OCI-LY7 (cell line): Measurements from ENCODE around the gene TMEM222. TPM values are rescaled to one million over a fixed set of nuclear protein-coding genes. Genes with fewer than 3 reads are reported as not detected.

Experiments used
- BruUV-seq: library from RNA; stranded (reverse); fragments of 400-500 nt; replicated peaks from 2 replicates; lab custom pipeline; 2021; lab: Mats Ljungman, UMichigan
- CTCF ChIA-PET: fragments of 300-600 bp; sonication (Branson Sonifier 250); formaldehyde crosslinking; loops from one replicate; lab custom pipeline; 2022; ENCODE audit warnings: antibody characterized with exemption; ENCODE audit not compliant: unreplicated experiment; lab: Charles Lee
- POLR2A ChIA-PET: fragments of 300-600 bp; sonication (Branson Sonifier 250); formaldehyde crosslinking; loops from one replicate; lab custom pipeline; 2022; ENCODE audit warnings: antibody characterized with exemption; lab: Charles Lee
- DNase-seq: peaks from one replicate; pipeline ENCODE4 v3.0.0-alpha.2; 2015; ENCODE audit warnings: low spot score
- H2AFZ ChIP-seq: fragments of 200-600 bp; sonication (generic), shearing (Covaris generic); 2 replicates; pipeline ENCODE4 v1.6.1; 2014; ENCODE audit warnings: mild to moderate bottlenecking, antibody characterized with exemption, low read length, moderate library complexity
- H3K27ac ChIP-seq: fragments of 200-600 bp; sonication (generic); 2 replicates; pipeline ENCODE4 v1.5.1; 2014; ENCODE audit warnings: mixed run types, low read depth, mild to moderate bottlenecking, moderate library complexity, low read length, inconsistent platforms; ENCODE audit not compliant: poor library complexity, severe bottlenecking
- H3K36me3 ChIP-seq: fragments of 200-600 bp; sonication (generic); 2 replicates; pipeline ENCODE4 v1.6.1; 2014; ENCODE audit warnings: mild to moderate bottlenecking, antibody characterized with exemption, low read length, moderate library complexity, mixed read lengths; ENCODE audit not compliant: insufficient read depth
- H3K4me1 ChIP-seq: fragments of 200-600 bp; sonication (generic); 2 replicates; pipeline ENCODE4 v1.5.1; 2014; ENCODE audit warnings: mild to moderate bottlenecking, low read length; ENCODE audit not compliant: insufficient read depth, poor library complexity, severe bottlenecking
- H3K4me2 ChIP-seq: fragments of 200-600 bp; sonication (generic); 2 replicates; pipeline ENCODE4 v1.6.1; 2014; ENCODE audit warnings: mild to moderate bottlenecking, low read length
- H3K4me3 ChIP-seq: fragments of 200-600 bp; sonication (generic); 2 replicates; pipeline ENCODE4 v1.5.1; 2014; ENCODE audit warnings: mild to moderate bottlenecking, low read depth, low read length; ENCODE audit not compliant: poor library complexity, severe bottlenecking
- H3K79me2 ChIP-seq: fragments of 200-600 bp; sonication (generic); 2 replicates; pipeline ENCODE4 v1.6.1; 2016; ENCODE audit warnings: low read depth, mild to moderate bottlenecking, low read length, moderate library complexity, mixed read lengths; ENCODE audit not compliant: insufficient read depth
- H3K9me2 ChIP-seq: fragments of 200-600 bp; sonication (generic); 2 replicates; pipeline ENCODE4 v1.6.1; 2016; ENCODE audit warnings: mild to moderate bottlenecking, low read length, mixed read lengths; ENCODE audit not compliant: insufficient read depth
- H3K9me3 ChIP-seq: fragments of 200-600 bp; sonication (generic); 2 replicates; pipeline ENCODE4 v1.6.1; 2014; ENCODE audit warnings: mild to moderate bottlenecking, mixed run types, low read length, mixed read lengths
- H4K20me1 ChIP-seq: fragments of 200-600 bp; sonication (generic); 2 replicates; pipeline ENCODE4 v1.6.1; 2014; ENCODE audit warnings: mild to moderate bottlenecking, antibody characterized with exemption, low read length, moderate library complexity, mixed read lengths; ENCODE audit not compliant: insufficient read depth
- EZH2phosphoT487 ChIP-seq: fragments of 200-600 bp; sonication (generic); IDR thresholded peaks from 2 replicates; pipeline ENCODE4 v1.6.1; 2018; ENCODE audit warnings: low read depth, borderline replicate concordance, mild to moderate bottlenecking, mixed run types, antibody characterized with exemption, low read length, moderate library complexity, mixed read lengths
- intact Hi-C: fragments of 100-400 bp; cut with micrococcal nuclease; formaldehyde crosslinking; loops from one replicate; pipeline ENCODE4 v1.10.0; 2022; ENCODE audit not compliant: unreplicated experiment
- total RNA-seq, 2 experiments: library from RNA; depleted of rRNA in 1 of 2; stranded (reverse); fragments of >200 nt in 1 of 2; shearing (Covaris generic) in 1 of 2; gene quantifications; 2 replicates each; pipeline ENCODE4 v1.2.3, GENCODE V29; 2014 to 2022
- TF ChIP-seq, protein P1 (sequence below): fragments of 200-600 bp; sonication (generic); conservative IDR thresholded peaks from 2 replicates; pipeline ENCODE4 v1.5.1; 2014; ENCODE audit warnings: mild to moderate bottlenecking, antibody characterized with exemption, low read length, moderate library complexity, mixed read lengths

TMEM222 gene
- total RNA-seq, 2 experiments from 2014 or later: 29.5 to 43.4 TPM

DNA sequence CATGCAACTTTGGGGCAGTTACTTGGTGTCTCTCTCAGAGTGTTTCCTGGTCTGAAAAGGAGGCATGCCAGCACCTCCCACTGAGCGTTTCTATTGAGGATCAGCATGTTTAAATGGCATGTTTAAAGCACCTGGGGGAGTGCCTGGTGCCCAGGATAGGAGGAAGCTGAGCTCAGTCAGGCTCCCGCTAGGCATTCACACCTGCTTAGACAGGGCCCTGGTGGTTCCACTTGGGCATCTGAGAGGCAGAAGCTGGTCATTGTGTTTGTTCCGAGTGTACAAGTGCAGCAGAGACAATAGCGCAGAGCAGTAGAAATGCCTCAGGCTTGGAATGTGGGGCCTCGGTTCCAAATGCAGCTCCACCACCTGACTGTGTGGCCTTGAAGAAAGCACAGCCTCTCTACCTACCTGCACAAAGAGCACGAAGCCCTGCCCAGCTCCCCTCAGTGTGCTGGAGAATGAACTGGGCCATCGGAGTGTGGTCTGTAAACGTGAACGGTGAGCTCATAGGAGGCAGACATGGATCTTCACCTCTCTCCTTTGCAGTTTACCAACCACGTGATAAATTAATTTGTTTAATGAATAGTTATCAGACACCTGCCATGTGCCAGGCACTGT is 20.3 kb upstream of the TMEM222 start:
- BruUV-seq: no TSS peak

DNA sequence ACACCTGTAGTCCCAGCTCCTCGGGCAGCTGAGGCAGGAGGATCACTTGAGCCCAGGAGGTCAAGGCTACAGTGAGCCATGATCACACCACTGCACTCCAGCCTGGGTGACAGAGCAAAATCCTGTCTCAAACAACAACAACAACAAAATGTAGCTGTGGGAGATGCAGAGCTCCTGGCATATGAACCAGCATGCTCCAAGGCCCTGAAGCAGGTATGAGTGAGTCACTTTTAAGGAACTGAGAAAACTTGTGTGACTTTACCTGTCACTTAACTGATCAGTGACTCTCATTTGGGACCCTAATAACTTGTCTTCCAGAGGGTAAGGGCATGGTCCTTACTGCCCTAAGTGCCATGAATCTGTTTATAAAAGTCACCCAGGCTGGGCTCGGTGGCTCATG is 19.4 kb upstream of the TMEM222 start:
- Histone ChIP-seq H3K9me2 (no peaks in the 10 kb centered on the region), H3K27ac (no peak overlapping the region), H3K36me3 (no peaks in the 10 kb centered on the region), H2AFZ (no peak overlapping the region), H3K4me3 (no peak overlapping the region), H3K4me1 (peaks cover 18% of the 10 kb centered on the region), H4K20me1 (no peaks in the 10 kb centered on the region), H3K79me2 (no peaks in the 10 kb centered on the region), H3K4me2 (no peak overlapping the region), H3K9me3 (no peaks in the 10 kb centered on the region)
- BruUV-seq: no TSS peak
- intact Hi-C loops: loop anchor here (10.0 kb wide), 1 partner anchor 52 kb away; no protein-coding TSS in a partner anchor
- ChIA-PET POLR2A (interaction anchor here (0.6 kb wide), 1 partner anchor 10 kb away, joined by 3 read pairs; no protein-coding TSS in a partner anchor), CTCF (interaction anchor here (1.8 kb wide), 1 partner anchor 55 kb away, joined by 5 read pairs; no protein-coding TSS in a partner anchor)
- no peak for DNase-seq
- TF ChIP-seq, protein P1, sequence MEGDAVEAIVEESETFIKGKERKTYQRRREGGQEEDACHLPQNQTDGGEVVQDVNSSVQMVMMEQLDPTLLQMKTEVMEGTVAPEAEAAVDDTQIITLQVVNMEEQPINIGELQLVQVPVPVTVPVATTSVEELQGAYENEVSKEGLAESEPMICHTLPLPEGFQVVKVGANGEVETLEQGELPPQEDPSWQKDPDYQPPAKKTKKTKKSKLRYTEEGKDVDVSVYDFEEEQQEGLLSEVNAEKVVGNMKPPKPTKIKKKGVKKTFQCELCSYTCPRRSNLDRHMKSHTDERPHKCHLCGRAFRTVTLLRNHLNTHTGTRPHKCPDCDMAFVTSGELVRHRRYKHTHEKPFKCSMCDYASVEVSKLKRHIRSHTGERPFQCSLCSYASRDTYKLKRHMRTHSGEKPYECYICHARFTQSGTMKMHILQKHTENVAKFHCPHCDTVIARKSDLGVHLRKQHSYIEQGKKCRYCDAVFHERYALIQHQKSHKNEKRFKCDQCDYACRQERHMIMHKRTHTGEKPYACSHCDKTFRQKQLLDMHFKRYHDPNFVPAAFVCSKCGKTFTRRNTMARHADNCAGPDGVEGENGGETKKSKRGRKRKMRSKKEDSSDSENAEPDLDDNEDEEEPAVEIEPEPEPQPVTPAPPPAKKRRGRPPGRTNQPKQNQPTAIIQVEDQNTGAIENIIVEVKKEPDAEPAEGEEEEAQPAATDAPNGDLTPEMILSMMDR: no peak
- TF ChIP-seq EZH2phosphoT487: no peak

More for the DNA sequence above, 20.3 kb upstream of the TMEM222 start:
- peaks cover 9% of the 10 kb centered on the region for H3K4me1 ChIP-seq
- DNase-seq: no peak
- H3K9me2 ChIP-seq: no peaks in the 10 kb centered on the region
- no peaks in the 10 kb centered on the region for H3K79me2 ChIP-seq
- H3K4me2 ChIP-seq: no peak overlapping the region
- no peak overlapping the region for H3K4me3 ChIP-seq
- CTCF ChIA-PET: interaction anchor here (0.6 to 1.8 kb wide), 4 partner anchors 31 to 286 kb away, joined by 3 to 5 read pairs (median 3); no protein-coding TSS in a partner anchor
- intact Hi-C loops: loop anchor here (1.0 to 10.0 kb wide), 4 partner anchors 53 to 305 kb away; no protein-coding TSS in a partner anchor
- no peaks in the 10 kb centered on the region for H4K20me1 ChIP-seq
- no peaks in the 10 kb centered on the region for H3K9me3 ChIP-seq
- POLR2A ChIA-PET: interaction anchor here (0.5 to 0.6 kb wide), 4 partner anchors 165 to 377 kb away, joined by 3 to 4 read pairs (median 3); no protein-coding TSS in a partner anchor
- H3K36me3 ChIP-seq: no peaks in the 10 kb centered on the region
- H2AFZ ChIP-seq: no peak overlapping the region
- TF ChIP-seq, protein P1: no peak
- no peak for TF ChIP-seq EZH2phosphoT487
- no peak overlapping the region for H3K27ac ChIP-seq

DNA sequence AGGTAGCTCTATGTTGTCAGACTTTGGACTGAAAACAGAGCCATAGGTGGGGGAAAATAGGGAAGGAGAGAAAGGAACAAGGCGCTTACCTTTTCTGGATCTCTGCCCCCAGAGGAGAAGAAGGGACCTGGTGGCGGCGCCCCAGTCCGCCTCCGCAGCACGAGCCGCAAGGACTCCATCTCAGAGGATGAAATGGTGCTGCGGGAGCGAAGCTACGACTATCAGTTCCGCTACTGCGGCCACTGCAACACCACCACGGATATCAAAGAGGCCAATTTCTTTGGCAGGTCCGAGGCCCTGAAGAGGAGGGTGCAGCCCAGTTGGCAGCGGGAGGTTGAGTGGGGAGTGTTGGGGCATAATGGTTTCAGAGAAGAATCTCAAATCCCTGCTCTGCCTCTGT is 18.5 kb upstream of the TMEM222 start:
- Histone ChIP-seq H3K9me2 (no peaks in the 10 kb centered on the region), H3K4me3 (no peak overlapping the region), H4K20me1 (no peaks in the 10 kb centered on the region), H3K4me1 (peaks cover 20% of the 10 kb centered on the region), H3K9me3 (no peaks in the 10 kb centered on the region), H3K4me2 (no peak overlapping the region), H3K27ac (no peak overlapping the region), H2AFZ (no peak overlapping the region), H3K36me3 (no peaks in the 10 kb centered on the region), H3K79me2 (no peaks in the 10 kb centered on the region)
- BruUV-seq: no TSS peak
- CTCF ChIA-PET: no interaction called here
- TF ChIP-seq EZH2phosphoT487: no peak
- TF ChIP-seq, protein P1: no peak
- DNase-seq: no peak
- intact Hi-C loops: loop anchor here (10.0 kb wide), 1 partner anchor 51 kb away; no protein-coding TSS in a partner anchor
- POLR2A ChIA-PET: interaction anchor here (0.6 kb wide), 1 partner anchor 102 kb away, joined by 4 read pairs; no protein-coding TSS in a partner anchor
